ENCODE measurements around the gene FAHD1.
"Not testable (repeated sequence)": the region's sequence is repeated elsewhere in the genome, so short reads cannot be mapped to it uniquely, and the experiment has no call there.

FAHD1 gene

DNA sequence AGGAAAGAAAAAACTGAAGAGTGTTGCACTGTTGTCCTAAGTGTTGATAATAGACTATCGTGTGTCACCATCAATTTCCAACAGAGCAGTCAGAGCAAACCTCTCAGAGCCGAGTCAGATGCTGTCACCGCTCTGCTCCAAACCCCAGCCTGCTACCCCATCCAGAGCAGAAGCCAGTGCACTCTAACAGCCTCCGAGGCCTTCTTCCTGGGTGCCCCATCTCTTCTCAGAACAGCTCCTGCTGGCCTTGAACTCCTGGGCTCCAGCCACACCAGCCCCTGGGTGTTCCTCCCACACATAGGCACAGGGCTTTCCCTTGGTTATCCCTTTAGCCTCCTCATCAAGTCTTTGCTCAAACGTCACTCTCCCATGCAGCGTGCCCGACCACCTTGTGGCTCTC, 24.0 kb downstream of the FAHD1 start:
- no peak for DNase-seq (ENCODE audit: low read depth)

DNA sequence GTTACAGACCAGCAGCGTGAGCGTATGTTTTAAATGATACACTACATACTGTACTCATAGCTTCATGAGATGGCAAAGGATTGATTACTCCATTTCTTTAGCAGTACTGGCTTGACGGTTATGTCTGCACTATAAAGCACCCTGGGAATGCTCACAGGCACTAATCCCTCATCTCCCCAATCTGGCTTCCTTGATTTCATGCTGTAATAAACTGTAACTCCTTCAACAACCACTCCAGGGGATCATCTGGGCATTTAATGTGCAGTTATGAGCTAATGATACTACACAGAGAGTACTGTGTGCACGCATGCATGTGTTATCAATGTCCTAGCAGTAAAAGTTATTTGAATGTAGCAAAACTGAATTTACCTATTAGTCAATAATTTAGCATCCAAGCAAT, 24.8 kb downstream of the FAHD1 start:
- DNase-seq (ENCODE audit: low read depth) = no peak

DNA sequence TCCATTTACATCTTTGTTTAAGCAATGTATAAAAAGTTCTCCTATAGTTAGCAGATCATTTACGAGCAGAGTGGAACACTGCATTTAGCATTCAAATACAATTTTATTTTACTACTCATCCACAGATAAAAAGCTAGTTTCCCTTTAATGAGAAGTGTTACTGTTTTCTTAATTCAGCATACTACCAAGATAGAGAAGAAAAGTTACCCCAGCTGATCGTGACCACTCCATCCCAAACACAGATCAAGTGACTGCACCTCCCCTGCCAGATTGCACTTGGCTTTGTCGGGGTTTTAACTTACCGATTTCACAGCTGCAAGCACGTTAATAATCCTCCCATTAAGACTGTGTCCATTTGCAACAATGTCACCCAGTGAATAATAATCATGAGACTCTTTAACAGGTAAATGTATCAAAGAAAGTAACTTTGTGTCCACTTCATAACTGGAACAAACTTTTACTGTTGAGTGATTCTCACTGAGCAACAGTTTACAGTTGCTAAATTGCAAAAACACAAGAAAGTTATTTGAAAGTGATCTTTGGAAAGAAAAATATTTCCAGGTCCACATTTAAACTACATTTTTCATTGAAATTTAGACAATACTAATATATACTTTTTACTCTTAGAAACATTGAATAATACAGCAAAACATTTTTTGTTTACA, 30.6 kb downstream of the FAHD1 start:
- no peak for DNase-seq (ENCODE audit: low read depth)

DNA sequence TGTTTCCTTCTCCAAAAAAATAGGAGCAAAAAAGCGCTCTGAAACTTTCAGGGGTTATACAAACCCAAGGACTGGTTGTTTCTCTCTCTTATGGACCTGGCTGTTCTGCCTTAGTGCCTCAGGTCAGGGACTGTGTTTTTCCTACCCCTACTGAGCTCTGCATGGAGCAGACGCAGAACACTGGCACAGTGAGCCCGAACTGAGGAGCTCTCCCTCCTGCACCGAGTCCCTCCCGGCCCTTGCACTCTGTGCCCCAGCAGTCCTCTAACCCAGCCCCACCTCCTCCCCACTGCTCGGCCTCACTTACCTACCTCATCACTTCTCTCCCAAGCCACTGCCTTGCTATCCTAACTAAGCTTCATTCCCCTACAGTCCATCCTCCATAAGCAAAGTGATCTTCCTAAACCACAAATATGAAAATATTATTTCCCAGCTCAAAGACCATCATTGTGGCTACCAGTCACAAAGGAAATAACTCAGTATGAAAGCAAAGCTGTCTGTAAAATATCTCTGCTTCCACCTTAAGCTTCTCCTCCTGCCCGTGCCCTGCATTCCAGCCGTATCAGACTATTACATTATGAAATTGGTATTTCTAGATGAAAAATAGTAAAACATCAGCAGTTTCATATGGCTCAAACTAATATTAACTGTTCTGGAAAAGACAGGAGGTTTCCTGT, 31.3 kb downstream of the FAHD1 start:
- no peak for DNase-seq (ENCODE audit: low read depth)

DNA sequence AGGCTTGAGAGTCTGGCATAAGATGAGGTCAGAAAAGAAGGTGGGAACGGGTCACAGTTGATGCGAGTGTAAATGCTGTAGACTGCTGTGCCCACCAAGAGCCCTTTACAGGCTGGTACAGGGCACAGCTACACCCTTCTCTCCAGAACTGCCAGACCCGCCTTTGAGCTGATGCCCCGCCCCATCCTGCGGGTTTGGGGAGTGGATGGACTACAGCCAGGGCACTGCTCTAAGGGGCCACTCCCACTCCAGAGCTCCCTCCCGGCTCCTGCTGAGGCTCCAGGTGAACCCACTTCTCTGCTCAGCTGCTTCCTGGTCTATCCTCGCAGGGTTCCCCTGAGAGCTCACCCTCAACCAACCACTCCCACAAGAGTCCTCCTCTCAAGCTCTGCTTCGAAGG, 32.6 kb downstream of the FAHD1 start:
- DNase-seq (ENCODE audit: low read depth) = no peak

DNA sequence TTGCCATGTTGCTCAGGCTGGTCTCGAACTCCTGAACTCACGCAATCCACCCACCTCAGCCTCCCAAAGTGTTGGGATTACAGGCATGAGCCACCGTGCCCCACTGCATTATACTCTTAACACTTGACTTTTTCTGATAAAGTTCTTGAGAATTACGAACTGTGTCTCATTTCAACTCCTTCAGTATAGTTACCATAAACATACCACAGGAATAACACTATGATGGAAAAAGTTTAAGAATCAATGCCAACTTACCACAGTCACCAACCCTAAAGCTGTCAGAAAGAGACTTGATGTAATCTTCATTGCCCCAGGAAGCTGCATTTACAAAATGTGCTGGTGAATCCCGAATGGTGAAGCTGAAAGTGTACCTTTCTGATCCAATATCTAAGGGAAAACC, 34.7 kb downstream of the FAHD1 start:
- no peak for DNase-seq (ENCODE audit: low read depth)

DNA sequence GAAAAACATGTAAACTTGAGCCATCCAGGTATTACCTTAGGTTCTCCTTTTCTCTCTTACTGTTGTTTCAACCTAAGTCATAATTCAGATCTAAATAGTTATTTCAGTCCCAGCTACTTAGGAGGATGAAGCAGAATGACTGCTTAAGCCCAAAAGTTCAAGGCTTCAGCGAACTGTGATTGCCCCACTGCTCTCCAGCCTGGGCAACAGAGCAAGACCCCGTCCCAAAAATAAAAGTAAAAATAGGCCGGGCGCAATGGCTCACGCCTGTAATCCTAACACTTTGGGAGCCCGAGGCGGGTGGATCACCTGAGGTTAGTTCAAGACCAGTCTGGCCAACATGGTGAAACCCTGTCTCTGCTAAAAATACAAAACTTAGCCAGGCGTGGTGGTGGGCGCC, 35.4 kb downstream of the FAHD1 start:
- DNase-seq (ENCODE audit: low read depth) = no peak

DNA sequence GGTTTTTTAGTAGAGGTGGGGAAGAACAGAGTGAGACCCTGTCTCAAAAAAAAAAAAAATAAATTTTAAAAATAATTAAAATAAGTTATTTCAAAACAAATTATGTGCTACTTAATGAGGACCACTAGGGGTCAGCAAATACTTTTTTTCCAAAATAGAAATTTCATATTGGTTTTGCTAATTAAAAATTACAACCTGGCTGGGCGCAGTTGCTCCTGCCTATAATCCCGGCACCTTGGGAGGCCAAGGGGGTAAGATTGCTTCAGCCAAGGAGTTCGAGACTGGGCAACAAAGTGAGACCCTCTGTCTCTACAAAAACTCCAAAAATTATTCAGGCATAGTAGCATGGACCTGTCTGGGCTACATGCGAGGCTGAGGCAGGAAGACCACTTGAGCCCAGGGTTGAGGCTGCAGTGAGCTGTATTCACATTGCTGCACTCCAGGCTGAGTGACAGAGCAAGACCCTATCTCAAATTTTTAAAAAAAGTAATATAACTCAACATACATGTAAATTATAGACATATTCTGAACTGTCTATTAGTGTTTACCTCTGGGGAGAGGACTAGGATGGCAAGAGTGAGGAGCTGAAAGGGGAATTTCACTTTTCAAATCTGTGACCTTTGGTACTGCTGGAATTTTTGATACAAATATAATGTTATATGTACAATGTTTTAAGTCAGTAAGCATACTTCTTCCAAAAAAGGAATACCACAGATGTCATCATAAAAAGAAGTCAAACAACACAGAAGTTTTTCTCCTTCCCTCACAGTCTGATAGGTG, 36.9 kb downstream of the FAHD1 start:
- no peak for DNase-seq (ENCODE audit: low read depth)

DNA sequence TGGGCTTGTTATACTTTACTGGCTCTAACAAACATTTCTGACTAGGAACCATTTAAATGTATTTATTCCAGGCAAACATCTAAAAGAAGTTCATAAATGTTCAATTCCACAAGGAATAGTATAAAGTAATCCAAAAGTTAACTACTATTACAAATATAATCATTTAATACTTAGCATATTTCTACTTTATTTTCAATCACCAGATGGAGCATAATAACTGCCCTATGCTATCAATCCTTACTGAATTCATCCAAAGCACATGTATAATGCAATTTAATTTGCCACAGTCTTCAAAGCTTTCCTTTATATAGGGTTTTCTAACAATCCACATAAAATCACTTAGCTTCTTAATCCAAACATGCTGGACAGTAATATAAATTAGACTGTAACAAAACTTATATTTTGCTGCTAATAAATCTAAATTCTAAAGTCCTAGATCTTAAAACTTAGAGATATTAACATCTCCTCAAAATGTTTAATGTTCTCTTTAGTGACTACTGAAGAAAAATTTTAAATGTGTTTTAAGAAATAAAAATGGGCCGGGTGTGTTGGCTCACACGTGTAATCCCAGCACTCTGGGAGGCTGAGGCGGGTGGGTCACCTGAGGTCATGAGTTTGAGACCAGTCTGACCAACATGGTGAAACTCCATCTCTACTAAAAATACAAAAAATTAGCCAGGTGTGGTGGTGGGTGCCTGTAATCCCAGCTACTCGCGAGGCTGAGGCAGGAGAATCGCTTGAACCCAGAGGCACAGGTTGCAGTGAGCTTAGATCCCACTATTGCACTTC, 39.1 kb downstream of the FAHD1 start:
- no peak for DNase-seq (ENCODE audit: low read depth)

DNA sequence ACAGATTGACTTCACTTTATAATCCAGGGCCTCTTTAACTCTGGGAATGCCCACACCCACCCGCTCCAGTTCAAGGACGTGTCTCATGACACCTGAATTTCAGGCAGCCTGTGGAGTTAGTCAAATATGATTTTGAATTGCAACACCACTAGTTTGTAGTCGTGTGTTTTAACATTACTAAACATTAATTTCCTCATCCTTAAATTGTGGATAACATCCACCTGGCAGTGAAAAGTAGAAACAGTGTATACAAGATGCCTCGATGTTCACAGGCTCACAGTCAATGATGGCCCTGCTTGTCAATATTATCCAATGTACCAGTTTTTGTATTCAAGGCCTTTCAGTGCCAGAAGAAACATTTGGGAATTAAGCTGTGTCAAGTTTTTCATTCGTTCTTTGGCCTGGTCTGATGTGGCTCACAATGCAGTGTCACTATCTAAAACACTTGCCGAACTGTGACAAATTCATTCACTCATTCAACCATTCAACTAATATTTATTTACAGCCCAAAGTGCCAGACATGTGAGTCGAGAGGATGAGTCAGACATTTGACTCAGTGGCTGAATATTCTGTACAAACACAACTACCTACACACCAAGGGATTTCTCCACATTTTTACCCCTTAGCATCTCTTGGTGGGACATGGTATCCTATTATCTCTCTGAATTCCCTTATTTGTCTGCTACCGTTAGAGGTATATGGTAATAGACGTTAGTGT, 43.5 kb downstream of the FAHD1 start:
- no peak for DNase-seq (ENCODE audit: low read depth)

DNA sequence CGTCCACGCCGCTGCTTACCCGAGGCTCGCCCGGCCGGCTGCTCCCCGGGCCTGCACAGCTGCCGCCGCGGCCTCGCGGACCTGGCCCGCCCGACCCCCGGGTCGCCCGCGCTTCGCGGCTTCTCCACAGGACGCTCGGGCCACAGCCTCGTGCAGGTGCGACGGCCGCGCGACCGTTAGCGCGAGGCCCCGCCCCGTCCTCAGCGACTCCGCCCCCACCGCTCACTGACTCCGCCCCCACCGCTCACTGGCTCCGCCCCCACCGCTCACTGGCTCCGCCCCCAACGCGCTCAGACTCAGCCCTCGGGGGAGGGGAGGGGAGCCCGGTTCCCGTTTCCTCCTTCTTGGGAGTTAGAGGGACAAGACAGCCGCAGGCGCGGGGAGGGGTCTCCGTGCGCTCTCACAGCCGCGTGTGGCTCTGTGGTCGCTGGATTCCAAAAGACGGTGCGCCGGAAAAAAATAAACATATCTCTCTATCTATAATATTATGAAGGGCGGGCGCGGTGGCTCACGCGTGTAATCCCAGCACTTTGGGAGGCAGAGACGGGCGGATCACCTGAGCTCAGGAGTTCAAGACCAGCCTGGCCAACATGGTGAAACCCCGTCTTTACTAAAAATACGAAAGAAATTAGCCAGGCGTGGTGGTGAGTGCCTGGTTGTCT, 45.1 kb downstream of the FAHD1 start, which contains the start of gene MEIOB:
MEIOB (minus strand) TSS at position 191 of the 662 bp plus-strand sequence. CDS start 3,989 bp downstream, outside the sequence.
- peak; percentile 57 for DNase-seq (ENCODE audit: low read depth)

DNA sequence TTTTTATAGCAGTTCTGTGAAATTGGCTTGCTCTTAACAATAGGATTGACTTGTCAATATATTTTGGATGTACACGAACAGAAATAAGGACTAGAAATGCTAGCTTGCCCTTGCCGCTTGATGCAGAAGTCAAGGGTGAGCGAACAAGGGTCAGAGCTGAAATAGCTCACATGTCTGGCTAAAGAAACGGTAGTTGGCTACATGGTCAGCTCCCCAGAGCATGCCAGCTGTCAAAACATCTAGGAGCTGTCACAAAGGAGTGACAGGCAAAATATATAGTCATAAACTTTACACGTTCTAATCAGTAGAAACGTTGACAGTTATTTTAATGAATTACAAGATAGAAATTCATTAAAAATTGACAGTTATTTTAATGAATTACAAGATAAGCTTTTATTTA, 47.8 kb downstream of the FAHD1 start:
- no peak for DNase-seq (ENCODE audit: low read depth)

DNA sequence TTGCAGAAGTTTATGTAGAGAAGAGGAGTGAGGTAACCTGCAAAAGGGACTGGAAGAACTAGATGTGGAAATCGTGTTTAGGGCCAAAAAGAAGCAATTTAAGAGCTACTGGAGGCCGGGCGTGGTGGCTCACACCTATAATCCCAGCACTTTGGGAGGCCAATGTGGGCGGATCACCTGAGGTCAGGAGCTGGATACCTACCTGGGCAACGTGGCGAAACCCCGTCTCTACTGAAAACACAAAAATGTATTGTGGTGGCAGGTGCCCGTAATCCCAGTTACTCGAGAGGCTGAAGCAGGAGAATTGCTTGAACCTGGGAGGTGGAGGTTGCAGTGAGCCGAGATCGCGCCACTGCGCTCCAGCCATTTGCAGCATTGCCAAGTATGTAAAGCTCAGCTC, 49.1 kb downstream of the FAHD1 start:
- DNase-seq (ENCODE audit: low read depth) = not testable (repeated sequence)

DNA sequence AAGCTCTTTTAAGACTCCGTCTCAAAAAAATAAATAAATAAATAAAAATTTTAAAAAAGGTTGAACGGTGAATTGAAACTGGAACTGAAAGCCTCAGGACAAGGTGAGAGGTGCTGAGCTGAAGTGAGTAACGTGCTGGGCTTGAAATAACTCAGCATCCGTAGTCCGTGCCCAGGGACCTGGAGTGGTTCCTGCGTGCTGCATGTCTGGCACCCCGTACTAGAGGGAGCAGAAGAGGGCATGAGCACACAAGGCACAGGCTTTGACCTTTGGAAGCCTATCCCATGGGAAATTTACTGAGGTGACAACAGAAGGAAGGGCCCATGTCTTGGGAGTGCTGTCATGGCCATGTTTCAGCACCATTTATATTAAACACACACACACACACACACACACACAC, 49.5 kb downstream of the FAHD1 start:
- no peak for DNase-seq (ENCODE audit: low read depth)

DNA sequence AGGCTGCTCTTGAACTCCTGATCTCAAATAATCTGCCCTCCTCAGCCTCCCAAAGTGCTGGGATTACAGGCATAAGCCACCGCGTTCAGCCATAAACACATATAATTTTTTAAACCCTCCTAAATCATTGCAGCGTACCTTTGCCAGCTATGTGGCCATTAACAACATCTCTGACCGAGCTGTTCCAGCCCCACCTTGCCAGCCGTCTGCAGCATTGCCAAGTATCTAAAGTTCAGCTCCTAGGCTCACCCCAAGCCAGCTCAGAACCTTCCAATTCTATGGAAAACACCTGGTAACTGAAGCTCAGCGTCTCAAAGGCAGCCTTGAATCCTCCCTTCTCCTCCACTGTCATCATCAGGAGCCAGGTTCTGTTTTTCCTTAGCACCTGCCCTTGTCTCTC, 50.1 kb downstream of the FAHD1 start:
- no peak for DNase-seq (ENCODE audit: low read depth)

DNA sequence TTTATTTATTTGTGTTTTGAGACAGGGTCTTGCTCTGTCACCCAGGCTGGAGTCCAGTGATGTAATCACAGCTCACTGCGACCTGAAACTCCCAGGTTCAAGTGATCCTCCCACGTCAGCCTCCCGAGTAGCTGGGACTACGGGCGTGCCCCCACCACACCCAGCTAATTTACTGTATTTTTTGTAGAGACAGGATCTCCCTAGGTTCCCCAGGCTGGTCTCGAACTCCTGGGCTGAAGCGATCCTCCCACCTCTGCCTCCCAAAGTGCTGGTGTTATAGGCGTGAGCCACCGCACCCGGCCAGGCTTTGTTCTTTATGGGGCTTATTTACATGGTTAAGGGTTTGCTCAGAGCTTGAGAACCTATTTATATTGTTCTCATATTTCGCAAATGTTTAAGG, 50.8 kb downstream of the FAHD1 start:
- DNase-seq (ENCODE audit: low read depth) = no peak

DNA sequence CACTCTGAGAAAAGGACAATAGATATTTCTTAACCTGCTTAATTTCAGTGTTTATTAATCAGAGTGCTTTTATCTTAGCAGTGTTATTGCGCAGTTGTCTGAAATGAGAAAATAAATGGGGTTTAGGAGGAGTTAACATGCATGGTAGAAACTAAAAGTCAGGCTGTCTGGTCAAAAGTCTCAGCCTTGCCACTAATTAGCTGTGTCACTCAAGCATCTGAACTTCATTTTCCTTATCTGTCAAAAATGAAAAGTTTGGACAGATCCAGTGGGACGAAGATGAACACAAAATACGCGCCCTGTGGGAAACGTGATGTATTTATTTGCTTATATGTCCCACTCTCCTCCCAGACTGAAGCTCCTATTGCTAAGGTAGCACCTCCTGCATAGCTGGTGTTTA, 51.2 kb downstream of the FAHD1 start:
- DNase-seq (ENCODE audit: low read depth) = no peak

Data from CMK (cell line).